Parathyroid adenoma (tissue), 2 donors: ENCODE data around the gene SEMA4B.

Experiments used
- H2AFZ ChIP-seq: fragments of 300-600 bp; sonication (generic); one replicate; pipeline ENCODE4 v1.7.0; 2017; ENCODE audit warnings: antibody characterized with exemption, mild to moderate bottlenecking
- H3K27ac ChIP-seq: fragments of 300-600 bp; sonication (generic); one replicate; pipeline ENCODE4 v1.7.0; 2017
- H3K27me3 ChIP-seq: fragments of 300-600 bp; sonication (generic); one replicate; pipeline ENCODE4 v1.7.0; 2017; ENCODE audit warnings: low read length; ENCODE audit not compliant: control insufficient read depth, insufficient read depth
- H3K36me3 ChIP-seq: fragments of 300-600 bp; sonication (generic); one replicate; pipeline ENCODE4 v1.7.0; 2017; ENCODE audit warnings: low read length; ENCODE audit not compliant: control insufficient read depth, insufficient read depth
- H3K4me1 ChIP-seq: fragments of 300-600 bp; sonication (generic); one replicate; pipeline ENCODE4 v1.7.0; 2017; ENCODE audit warnings: control low read depth
- H3K4me2 ChIP-seq: fragments of 300-600 bp; sonication (generic); one replicate; pipeline ENCODE4 v1.7.0; 2017; ENCODE audit warnings: low read length
- H3K4me3 ChIP-seq: fragments of 300-600 bp; sonication (generic); one replicate; pipeline ENCODE4 v1.7.0; 2017; ENCODE audit warnings: low read depth, low read length
- H3K79me2 ChIP-seq: fragments of 300-600 bp; sonication (generic); one replicate; pipeline ENCODE4 v1.7.0; 2017; ENCODE audit warnings: control low read depth
- H3K9ac ChIP-seq: fragments of 300-600 bp; sonication (generic); one replicate; pipeline ENCODE4 v1.7.0; 2017; ENCODE audit warnings: mild to moderate bottlenecking
- H3K9me3 ChIP-seq: fragments of 300-600 bp; sonication (generic); one replicate; pipeline ENCODE4 v1.7.0; 2017; ENCODE audit warnings: low read length; ENCODE audit not compliant: control insufficient read depth
- CTCF ChIP-seq: fragments of 300-600 bp; sonication (generic); IDR thresholded peaks from one replicate; pipeline ENCODE4 v1.7.0; 2017; ENCODE audit warnings: antibody characterized with exemption, mild to moderate bottlenecking
- donor health status: primary hyperparathyroidism.

The SEMA4B gene

DNA sequence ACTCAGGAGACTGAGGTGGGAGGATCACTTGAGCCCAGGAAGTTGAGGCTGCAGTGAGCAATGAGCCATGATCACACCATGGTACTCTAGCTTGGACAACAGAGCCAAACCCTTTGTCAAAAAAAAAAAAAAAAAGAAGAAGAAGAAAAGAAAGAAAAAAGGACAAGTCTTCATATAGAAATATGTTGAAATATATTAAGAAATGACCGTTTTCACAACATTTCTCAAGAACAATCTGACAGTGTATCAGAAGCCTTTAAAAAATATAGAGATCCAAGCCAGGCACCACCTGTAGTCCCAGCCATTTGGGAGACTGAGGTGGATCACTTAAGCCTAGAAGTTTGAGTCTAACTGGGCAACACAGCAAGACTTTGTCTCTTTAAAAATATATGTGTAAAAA lies 29.5 kb upstream of the SEMA4B start:
- H3K4me2 ChIP-seq = no peak overlapping the region
- H3K27me3 ChIP-seq = no peaks in the 10 kb centered on the region
- H3K9me3 ChIP-seq = no peaks in the 10 kb centered on the region
- H3K4me1 ChIP-seq = peaks cover 3% of the 10 kb centered on the region
- H3K36me3 ChIP-seq = no peaks in the 10 kb centered on the region
- H3K4me3 ChIP-seq = no peak overlapping the region
- no peak overlapping the region for H3K27ac ChIP-seq
- H3K79me2 ChIP-seq = no peaks in the 10 kb centered on the region
- H3K9ac ChIP-seq = no peak overlapping the region
- no peak overlapping the region for H2AFZ ChIP-seq
- no peak for TF ChIP-seq CTCF

DNA sequence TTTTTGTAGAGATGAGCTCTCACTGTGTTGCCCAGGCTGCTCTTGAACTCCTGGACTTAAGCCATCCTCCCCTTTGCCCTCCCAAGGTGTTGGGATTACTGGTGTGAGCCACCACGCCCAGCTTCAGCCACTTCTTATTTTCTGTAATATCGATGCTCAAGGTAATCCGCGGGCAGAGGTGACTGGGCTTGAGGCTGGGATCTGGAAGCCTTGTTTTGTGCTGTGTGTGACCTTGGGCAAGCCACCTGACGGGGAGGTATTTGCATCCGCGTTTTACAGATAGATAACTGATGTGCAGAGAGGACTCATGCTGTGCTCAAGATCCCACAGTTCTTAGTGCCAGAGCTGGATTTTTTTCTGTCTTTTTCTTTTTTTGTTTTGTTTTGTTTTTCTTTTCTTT lies 27.8 kb upstream of the SEMA4B start:
- Histone ChIP-seq H3K27me3 (no peaks in the 10 kb centered on the region), H3K9ac (no peak overlapping the region), H3K36me3 (no peaks in the 10 kb centered on the region), H3K4me3 (no peak overlapping the region), H3K4me1 (peaks cover 3% of the 10 kb centered on the region), H3K4me2 (no peak overlapping the region), H3K79me2 (no peaks in the 10 kb centered on the region), H3K27ac (no peak overlapping the region), H2AFZ (no peak overlapping the region), H3K9me3 (no peaks in the 10 kb centered on the region)
- TF ChIP-seq CTCF = no peak

- Histone ChIP-seq H3K27ac (peak overlapping the region; percentile 80), H3K36me3 (no peaks in the 10 kb centered on the region), H3K27me3 (no peaks in the 10 kb centered on the region), H2AFZ (peak overlapping the region; percentile 80), H3K79me2 (no peaks in the 10 kb centered on the region), H3K4me1 (peaks cover 3% of the 10 kb centered on the region), H3K4me3 (peak overlapping the region; percentile 3), H3K4me2 (peak overlapping the region; percentile 9), H3K9me3 (no peaks in the 10 kb centered on the region), H3K9ac (no peak overlapping the region)
- no peak for TF ChIP-seq CTCF
Observed at GRCh38 chr15:90174140-90174875, 26.8 kb upstream of the SEMA4B start.

GRCh38 chr15:90177012-90177411 lies 24.1 kb upstream of the SEMA4B start:
- Histone ChIP-seq H3K36me3 (no peaks in the 10 kb centered on the region), H3K79me2 (no peaks in the 10 kb centered on the region), H3K4me2 (no peak overlapping the region), H3K27me3 (no peaks in the 10 kb centered on the region), H3K9ac (no peak overlapping the region), H3K27ac (no peak overlapping the region), H3K9me3 (no peaks in the 10 kb centered on the region), H3K4me3 (no peak overlapping the region), H3K4me1 (peaks cover 3% of the 10 kb centered on the region), H2AFZ (no peak overlapping the region)
- TF ChIP-seq CTCF = no peak
